C4-2B (cell line): ENCODE data around the gene ASTN1.

Source experiments
- H3K27ac ChIP-seq: fragments of 450-650 bp; 2 replicates; pipeline ENCODE4 v1.5.1; 2017
- CTCF ChIP-seq: fragments of 450-650 bp; conservative IDR thresholded peaks from 2 replicates; pipeline ENCODE4 v1.5.1; 2017; ENCODE audit warnings: mild to moderate bottlenecking
- ZFX ChIP-seq: fragments of 450-650 bp; IDR thresholded peaks from 2 replicates; pipeline ENCODE4 v1.6.1; 2017

Gene ASTN1

DNA sequence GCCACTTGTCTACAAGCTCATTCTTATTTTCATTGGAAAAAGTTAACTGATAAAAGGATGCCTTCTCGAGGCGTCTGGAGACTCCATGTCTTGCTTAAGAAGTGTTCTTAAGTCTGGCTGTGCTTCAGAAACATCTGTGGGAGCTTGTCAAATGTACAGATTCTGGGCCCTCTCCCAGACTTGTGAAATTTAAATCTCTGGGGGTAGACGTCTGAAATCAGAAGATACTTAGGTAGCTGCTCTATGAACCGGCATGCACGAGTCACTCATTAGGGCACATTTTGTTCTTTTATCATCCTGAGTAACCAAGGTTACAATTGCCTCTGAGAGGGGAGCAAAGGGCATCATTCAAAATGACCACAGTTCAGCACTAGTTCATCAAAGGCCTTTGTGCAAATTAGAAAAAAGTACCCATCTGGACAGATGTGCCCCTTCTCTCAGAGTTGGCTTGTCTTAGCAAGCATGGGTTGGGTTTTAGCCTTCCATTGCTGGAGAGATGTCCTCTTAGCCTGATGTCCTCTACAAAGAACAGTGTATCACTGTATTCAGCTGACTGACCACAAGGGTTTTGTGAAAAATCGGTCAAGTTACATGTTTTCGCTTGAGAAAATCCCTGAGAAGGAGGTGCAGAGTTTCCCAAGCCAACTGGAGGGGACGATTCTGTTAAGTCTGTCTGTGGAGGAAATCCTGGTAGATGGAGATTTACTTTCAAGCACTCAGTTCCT lies 156.9 kb downstream of the ASTN1 start:
- H3K27ac ChIP-seq: no peak overlapping the region
- TF ChIP-seq CTCF (no peak), ZFX (no peak)

GRCh38 chr1:177002891-177003290 lies 161.6 kb downstream of the ASTN1 start:
- no peak for TF ChIP-seq ZFX
- TF ChIP-seq CTCF: no peak
- H3K27ac ChIP-seq: no peak overlapping the region

GRCh38 chr1:177001556-177001955 lies 163.0 kb downstream of the ASTN1 start:
- TF ChIP-seq CTCF (no peak), ZFX (no peak)

DNA sequence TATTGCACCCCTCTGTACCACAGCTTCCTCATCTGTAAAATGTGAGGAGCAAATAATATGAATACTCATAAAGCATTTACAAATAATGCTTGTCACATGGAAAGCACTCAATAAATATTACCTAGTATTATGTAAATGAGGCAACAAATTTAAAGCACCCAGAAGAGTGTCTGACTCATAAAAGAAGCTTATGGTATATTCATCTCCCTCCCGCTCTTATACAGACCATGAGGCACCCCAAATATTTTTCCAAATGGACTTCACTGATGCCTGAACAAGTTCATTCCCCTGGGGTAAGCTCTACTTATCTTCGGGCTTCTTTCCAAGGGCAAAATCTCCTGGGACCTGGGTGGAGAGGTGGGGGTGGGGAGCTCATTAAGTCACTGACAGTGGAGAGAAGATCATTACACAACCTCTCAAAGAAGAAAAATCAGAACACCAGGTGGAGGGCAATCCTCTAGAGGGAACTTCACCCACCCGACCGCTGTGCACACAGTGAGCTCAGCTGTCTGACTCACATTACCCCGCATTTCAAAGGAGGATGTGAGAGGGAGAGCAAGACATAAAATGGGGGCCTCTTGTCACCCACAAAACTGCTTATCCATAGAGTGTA lies 166.2 kb downstream of the ASTN1 start:
- no peak overlapping the region for H3K27ac ChIP-seq
- TF ChIP-seq CTCF (no peak), ZFX (no peak)

More at GRCh38 chr1:177001556-177001955, 163.0 kb downstream of the ASTN1 start:
- H3K27ac ChIP-seq: no peak overlapping the region

- no peak overlapping the region for H3K27ac ChIP-seq
- TF ChIP-seq CTCF (no peak), ZFX (no peak)
Measured at GRCh38 chr1:176996456-176997090, 167.9 kb downstream of the ASTN1 start.

GRCh38 chr1:176994931-176995596 lies 169.4 kb downstream of the ASTN1 start:
- TF ChIP-seq ZFX (no peak), CTCF (no peak)

DNA sequence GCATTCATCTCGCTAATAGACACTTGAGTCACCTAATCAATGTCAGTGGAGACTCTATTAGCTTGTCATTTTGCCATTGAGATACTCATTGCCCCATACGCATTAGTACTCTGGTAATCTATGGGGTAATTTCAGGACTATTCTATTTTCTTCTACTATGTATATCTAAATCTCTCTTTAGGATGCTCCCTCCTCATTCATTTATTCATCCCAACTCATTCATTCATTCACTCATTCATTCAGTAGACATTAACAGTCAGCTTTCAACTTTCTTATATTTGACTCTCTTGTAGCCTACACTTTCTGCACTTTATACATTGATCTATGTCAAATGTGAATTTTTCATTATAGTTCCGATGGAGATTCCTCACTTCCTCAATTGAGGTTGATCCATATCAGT lies 170.9 kb downstream of the ASTN1 start:
- H3K27ac ChIP-seq: no peak overlapping the region
- no peak for TF ChIP-seq ZFX
- no peak for TF ChIP-seq CTCF

More at GRCh38 chr1:176994931-176995596, 169.4 kb downstream of the ASTN1 start:
- no peak overlapping the region for H3K27ac ChIP-seq
